GM12872 (cell line): ENCODE results near the gene GFOD2.

Experiments used
- CTCF ChIP-seq: IDR thresholded peaks from 3 replicates; pipeline ENCODE4 v1.5.1; 2011; ENCODE audit warnings: low read depth, mild to moderate bottlenecking, low read length, moderate library complexity; ENCODE audit not compliant: insufficient read depth

GFOD2 gene, protein sequence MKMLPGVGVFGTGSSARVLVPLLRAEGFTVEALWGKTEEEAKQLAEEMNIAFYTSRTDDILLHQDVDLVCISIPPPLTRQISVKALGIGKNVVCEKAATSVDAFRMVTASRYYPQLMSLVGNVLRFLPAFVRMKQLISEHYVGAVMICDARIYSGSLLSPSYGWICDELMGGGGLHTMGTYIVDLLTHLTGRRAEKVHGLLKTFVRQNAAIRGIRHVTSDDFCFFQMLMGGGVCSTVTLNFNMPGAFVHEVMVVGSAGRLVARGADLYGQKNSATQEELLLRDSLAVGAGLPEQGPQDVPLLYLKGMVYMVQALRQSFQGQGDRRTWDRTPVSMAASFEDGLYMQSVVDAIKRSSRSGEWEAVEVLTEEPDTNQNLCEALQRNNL

GRCh38 chr16:67719048-67719777 lies at the start of gene GFOD2:
Gene GFOD2 (minus strand): TSS chr16:67719316. CDS start chr16:67685715, 33,601 bp downstream.
- no peak for TF ChIP-seq CTCF

DNA sequence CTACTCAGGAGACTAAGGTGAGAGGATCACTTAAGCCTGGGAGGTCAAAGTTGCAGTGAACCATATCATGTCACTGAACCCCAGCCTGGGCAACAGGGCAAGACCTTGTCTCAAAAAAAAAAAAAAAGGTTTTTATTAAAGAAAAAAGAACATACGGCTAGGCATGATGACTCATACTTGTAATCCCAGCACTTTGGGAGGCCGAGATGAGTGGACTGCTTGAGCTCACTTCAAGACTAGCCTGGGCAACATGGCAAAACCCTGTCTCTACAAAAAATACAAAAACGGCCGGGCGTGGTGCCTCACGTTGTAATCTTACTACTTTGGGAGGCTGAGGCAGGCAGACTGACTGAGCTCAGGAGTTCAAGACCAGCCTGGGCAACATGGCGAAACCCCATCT lies 48.8 kb upstream of the GFOD2 start:
- TF ChIP-seq CTCF, result no peak

- TF ChIP-seq CTCF, result no peak
Observed at GRCh38 chr16:67766291-67766690, 47.2 kb upstream of the GFOD2 start.

DNA sequence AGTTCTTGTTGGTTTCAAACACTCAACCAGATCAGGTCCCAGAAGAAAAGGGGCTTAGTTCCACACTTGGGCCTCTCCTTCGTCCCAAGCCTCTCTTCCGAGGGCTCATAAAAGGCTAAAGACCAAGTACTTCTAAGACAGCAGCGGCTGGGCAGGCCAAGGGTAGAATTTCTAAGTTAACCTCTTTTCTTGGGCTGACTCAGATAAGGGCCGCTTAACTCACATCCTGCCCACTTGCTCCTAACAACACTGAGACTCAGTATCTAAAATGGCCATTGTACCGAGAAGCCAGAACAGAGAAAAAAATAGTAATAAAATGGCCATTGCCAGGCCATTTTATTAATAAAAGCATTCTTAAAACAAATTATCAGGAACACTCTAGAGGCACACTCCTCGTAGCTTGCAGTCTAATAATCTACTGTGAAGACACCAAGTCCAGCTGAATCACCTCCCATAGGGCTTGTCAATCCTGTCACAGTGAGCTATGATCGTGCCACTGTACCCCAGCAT lies 45.1 kb upstream of the GFOD2 start:
- TF ChIP-seq CTCF, result no peak

GRCh38 chr16:67763066-67763465 lies 44.0 kb upstream of the GFOD2 start:
- no peak for TF ChIP-seq CTCF

GRCh38 chr16:67762385-67762784 lies 43.3 kb upstream of the GFOD2 start:
- no peak for TF ChIP-seq CTCF

DNA sequence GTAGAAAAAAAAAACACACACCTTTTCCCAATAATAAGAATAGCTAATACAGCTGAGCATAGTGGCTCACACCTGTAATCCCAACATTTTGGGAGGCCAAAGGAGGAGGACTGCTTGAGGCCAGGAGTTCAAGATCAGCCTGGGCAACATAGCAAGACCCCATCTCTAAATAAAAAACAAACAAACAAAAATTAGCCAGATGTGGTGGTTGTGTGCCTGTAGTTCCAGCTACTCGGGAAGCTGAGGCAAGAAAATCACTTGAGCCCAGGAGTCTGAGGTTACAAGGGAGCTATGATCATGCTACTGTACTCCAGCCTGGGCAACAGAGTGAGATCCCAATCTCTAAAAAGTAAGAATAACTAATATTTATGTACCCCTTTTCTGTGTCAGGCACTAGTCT lies 42.8 kb upstream of the GFOD2 start:
- no peak for TF ChIP-seq CTCF
